ENCODE results near the gene SRRM5.
A peak's percentile ranks its signal among the peaks of the same experiment; 100 is the strongest.
"Not testable (repeated sequence)": the region's sequence is repeated elsewhere in the genome, so short reads cannot be mapped to it uniquely, and the experiment has no call there.

SRRM5 gene

GRCh38 chr19:43589277-43589676 is 22.6 kb upstream of the SRRM5 start:
- intact Hi-C loops (cut with DNase I) = no loop called here
- DNase-seq = peak in 1 of 10 donors; percentile 22

GRCh38 chr19:43589678-43590077 is 22.2 kb upstream of the SRRM5 start:
- DNase-seq = peak in 1 of 10 donors; percentile 67
- intact Hi-C loops (cut with DNase I) = no loop called here

- intact Hi-C loops (cut with DNase I) = no loop called here
- peak in 3 of 10 donors; percentile 14 to 85 (median 76) for DNase-seq
Observed at GRCh38 chr19:43591904-43592772, 19.8 kb upstream of the SRRM5 start.

- intact Hi-C loops (cut with DNase I) = no loop called here
Observed at GRCh38 chr19:43592800-43593350, 19.0 kb upstream of the SRRM5 start.

GRCh38 chr19:43594081-43594697 is 17.7 kb upstream of the SRRM5 start:
- intact Hi-C loops (cut with DNase I) = no loop called here

More at GRCh38 chr19:43592800-43593350, 19.0 kb upstream of the SRRM5 start:
- peak in 2 of 10 donors; percentile 69 to 71 for DNase-seq

GRCh38 chr19:43594710-43595604 is 16.9 kb upstream of the SRRM5 start:
- DNase-seq = peak in 7 of 10 donors; percentile 28 to 92 (median 45)
- intact Hi-C loops (cut with DNase I) = loop anchor here (5.0 kb wide), 1 partner anchor 58 kb away; no protein-coding TSS in a partner anchor

More at GRCh38 chr19:43594081-43594697, 17.7 kb upstream of the SRRM5 start:
- DNase-seq = no peak

GRCh38 chr19:43595605-43595998 is 16.3 kb upstream of the SRRM5 start:
- peak in 1 of 10 donors; percentile 71 for DNase-seq
- intact Hi-C loops (cut with DNase I) = loop anchor here (5.0 kb wide), 1 partner anchor 58 kb away; no protein-coding TSS in a partner anchor

GRCh38 chr19:43595999-43596841 is 15.7 kb upstream of the SRRM5 start, which contains the start of the genes IRGQ and ZNF576:
Gene IRGQ (minus strand): TSS chr19:43596134. CDS start chr19:43595338, 796 bp downstream.
Gene ZNF576 (plus strand): TSS chr19:43596595. CDS start chr19:43597109, 514 bp downstream.
- intact Hi-C loops (cut with DNase I) = loop anchor here (1.0 to 5.0 kb wide), 2 partner anchors 21 to 59 kb away; partner anchors contain the start of genes PINLYP and XRCC1
- DNase-seq = peak; percentile 98 to 100 (median 100)

GRCh38 chr19:43596842-43597461 is 14.9 kb upstream of the SRRM5 start:
- DNase-seq = peak in 1 of 10 donors; percentile 9
- intact Hi-C loops (cut with DNase I) = loop anchor here (1.0 to 5.0 kb wide), 2 partner anchors 22 to 60 kb away; partner anchors contain the start of genes PINLYP and XRCC1

GRCh38 chr19:43597876-43598275 is 14.0 kb upstream of the SRRM5 start:
- intact Hi-C loops (cut with DNase I) = loop anchor here (2.0 to 5.0 kb wide), 2 partner anchors 55 to 61 kb away; no protein-coding TSS in a partner anchor
- no peak for DNase-seq

- intact Hi-C loops (cut with DNase I) = loop anchor here (2.0 to 5.0 kb wide), 2 partner anchors 54 to 61 kb away; no protein-coding TSS in a partner anchor
- DNase-seq = no peak
Observed at GRCh38 chr19:43598445-43599240, 13.2 kb upstream of the SRRM5 start.

- intact Hi-C loops (cut with DNase I) = loop anchor here (2.0 to 5.0 kb wide), 2 partner anchors 53 to 62 kb away; no protein-coding TSS in a partner anchor
- DNase-seq = no peak
Observed at GRCh38 chr19:43599635-43600295, 12.1 kb upstream of the SRRM5 start.

GRCh38 chr19:43600326-43600725 is 11.6 kb upstream of the SRRM5 start:
- DNase-seq; intact Hi-C loops (cut with DNase I): not testable (repeated sequence)

- peak in 3 of 10 donors; percentile 11 to 42 (median 24) for DNase-seq
- intact Hi-C loops (cut with DNase I) = no loop called here
Observed at GRCh38 chr19:43605875-43606568, 5.9 kb upstream of the SRRM5 start.

GRCh38 chr19:43606569-43607229 is 5.2 kb upstream of the SRRM5 start:
- intact Hi-C loops (cut with DNase I) = no loop called here
- DNase-seq = no peak
